IMR-90 (cell line): ENCODE measurements around the gene BTBD9. TPM values are rescaled to one million over a fixed set of nuclear protein-coding genes. Genes with fewer than 3 reads are reported as not detected.

ENCODE experiments used
- ATAC-seq: fragments of 200-7000 bp; cut with Tn5 transposase; 2 replicates; pipeline ENCODE4 v1.9.1; 2020; ENCODE audit warnings: low read depth, mild to moderate bottlenecking, moderate library complexity
- BruUV-seq: library from RNA; stranded (reverse); fragments of 400-500 nt; replicated peaks from 2 replicates; lab custom pipeline; 2021; lab: Mats Ljungman, UMichigan
- CTCF ChIA-PET: fragments of 300-600 bp; formaldehyde crosslinking; extraction: SDS; loops from one replicate; lab custom pipeline; 2021; ENCODE audit warnings: antibody characterized with exemption; lab: Yijun Ruan, JAX
- POLR2A ChIA-PET: fragments of 300-600 bp; sonication (Branson Sonifier 250); formaldehyde crosslinking; loops from one replicate; lab custom pipeline; 2022; ENCODE audit warnings: antibody characterized with exemption; ENCODE audit not compliant: unreplicated experiment; lab: Charles Lee
- DNase-seq: peaks from one replicate; pipeline ENCODE4 v3.0.0; 2013
- H2AFZ ChIP-seq: replicated peaks from 2 replicates; pipeline ENCODE3; 2013; ENCODE audit warnings: low read length, mild to moderate bottlenecking; ENCODE audit not compliant: poor library complexity
- H2AK5ac ChIP-seq: 2 replicates; pipeline ENCODE4 v1.6.1; 2013; ENCODE audit warnings: low read depth, low read length, inconsistent platforms
- H2AK9ac ChIP-seq: replicated peaks from 2 replicates; pipeline ENCODE3; 2013; ENCODE audit warnings: mild to moderate bottlenecking, low read depth, low read length, moderate library complexity; ENCODE audit not compliant: poor library complexity
- H2BK120ac ChIP-seq: 2 replicates; pipeline ENCODE4 v1.6.1; 2013; ENCODE audit warnings: low read depth, low read length, inconsistent platforms
- H2BK15ac ChIP-seq: 3 replicates; pipeline ENCODE4 v1.6.1; 2013; ENCODE audit warnings: low read depth, low read length, inconsistent platforms
- H2BK20ac ChIP-seq: 2 replicates; pipeline ENCODE4 v1.6.1; 2013; ENCODE audit warnings: low read depth, mild to moderate bottlenecking, inconsistent platforms, low read length, moderate library complexity
- H2BK5ac ChIP-seq: 2 replicates; pipeline ENCODE4 v1.6.1; 2013; ENCODE audit warnings: mild to moderate bottlenecking, low read depth, low read length, inconsistent platforms; ENCODE audit not compliant: poor library complexity, severe bottlenecking
- H3K14ac ChIP-seq: replicated peaks from 2 replicates; pipeline ENCODE4 v1.6.1; 2013; ENCODE audit warnings: low read depth, low read length, inconsistent platforms
- H3K18ac ChIP-seq: 2 replicates; pipeline ENCODE4 v1.6.1; 2013; ENCODE audit warnings: low read depth, low read length, control low read depth
- H3K23ac ChIP-seq: 2 replicates; pipeline ENCODE4 v1.6.1; 2013; ENCODE audit warnings: low read depth, low read length, inconsistent platforms
- H3K27ac ChIP-seq: 2 replicates; pipeline ENCODE4 v1.5.1; 2013; ENCODE audit warnings: mild to moderate bottlenecking, control low read depth, low read length; ENCODE audit not compliant: insufficient read depth
- H3K27me3 ChIP-seq: 2 replicates; pipeline ENCODE4 v1.6.1; 2013; ENCODE audit warnings: low read length; ENCODE audit not compliant: control insufficient read depth, insufficient read depth
- H3K36me3 ChIP-seq: 2 replicates; pipeline ENCODE4 v1.6.1; 2013; ENCODE audit warnings: low read length, mixed read lengths; ENCODE audit not compliant: control insufficient read depth, insufficient read depth
- H3K4ac ChIP-seq: 2 replicates; pipeline ENCODE4 v1.6.1; 2013; ENCODE audit warnings: low read depth, low read length, inconsistent platforms
- H3K4me1 ChIP-seq: 2 replicates; pipeline ENCODE4 v1.6.1; 2013; ENCODE audit warnings: low read length, mixed read lengths; ENCODE audit not compliant: control insufficient read depth, insufficient read depth
- H3K4me2 ChIP-seq: 2 replicates; pipeline ENCODE4 v1.6.1; 2013; ENCODE audit warnings: low read depth, mild to moderate bottlenecking, control low read depth, low read length, moderate library complexity
- H3K4me3 ChIP-seq: 2 replicates; pipeline ENCODE4 v1.5.1; 2013; ENCODE audit warnings: low read depth, mild to moderate bottlenecking, control low read depth, low read length, moderate library complexity; ENCODE audit not compliant: insufficient read depth
- H3K56ac ChIP-seq: 2 replicates; pipeline ENCODE4 v1.6.1; 2013; ENCODE audit warnings: low read length, inconsistent platforms; ENCODE audit not compliant: insufficient read depth; ENCODE audit errors: extremely low read depth
- H3K79me1 ChIP-seq, 2 experiments: 2 replicates each; pipeline ENCODE4 v1.6.1; 2013; ENCODE audit warnings: low read length in 2 of 2, inconsistent platforms in 1 of 2, low read depth in 1 of 2
- H3K9ac ChIP-seq: 2 replicates; pipeline ENCODE4 v1.6.1; 2013; ENCODE audit warnings: low read depth, low read length, control low read depth
- H3K9me1 ChIP-seq: 2 replicates; pipeline ENCODE4 v1.6.1; 2013; ENCODE audit warnings: low read length, inconsistent platforms; ENCODE audit not compliant: insufficient read depth
- H3K9me3 ChIP-seq: 2 replicates; pipeline ENCODE4 v1.6.1; 2013; ENCODE audit warnings: low read length; ENCODE audit not compliant: control insufficient read depth, insufficient read depth
- H4K20me1 ChIP-seq: 2 replicates; pipeline ENCODE4 v1.6.1; 2013; ENCODE audit warnings: low read length, inconsistent platforms; ENCODE audit not compliant: insufficient read depth
- H4K5ac ChIP-seq: 2 replicates; pipeline ENCODE4 v1.6.1; 2013; ENCODE audit warnings: mild to moderate bottlenecking, low read depth, low read length, control low read depth
- H4K8ac ChIP-seq, 2 experiments: 2 replicates each; pipeline ENCODE4 v1.6.1; 2013; ENCODE audit warnings: low read depth in 2 of 2, low read length in 2 of 2, control low read depth in 1 of 2, inconsistent platforms in 1 of 2
- H4K91ac ChIP-seq: 2 replicates; pipeline ENCODE4 v1.6.1; 2013; ENCODE audit warnings: low read depth, low read length, inconsistent platforms; ENCODE audit not compliant: insufficient read depth
- CHD1 ChIP-seq: IDR thresholded peaks from 2 replicates; pipeline ENCODE4 v1.6.1; 2012; ENCODE audit warnings: low read depth, low read length, improper control_type of control experiment
- ELK1 ChIP-seq: fragments of 150-350 bp; IDR thresholded peaks from 2 replicates; pipeline ENCODE4 v1.6.1; 2016; ENCODE audit warnings: low read depth, mild to moderate bottlenecking, low read length, moderate library complexity, borderline replicate concordance
- FOS ChIP-seq: fragments of 150-350 bp; IDR thresholded peaks from 2 replicates; pipeline ENCODE4 v1.6.1; 2016; ENCODE audit warnings: low read depth, low read length
- MAFK ChIP-seq: IDR thresholded peaks from 2 replicates; pipeline ENCODE4 v1.6.1; 2012; ENCODE audit warnings: low read depth, low read length, improper control_type of control experiment
- MXI1 ChIP-seq: IDR thresholded peaks from 2 replicates; pipeline ENCODE4 v1.6.1; 2012; ENCODE audit warnings: low read depth, mild to moderate bottlenecking, low read length, moderate library complexity, borderline replicate concordance
- POLR2A ChIP-seq: IDR thresholded peaks from 2 replicates; pipeline ENCODE4 v1.6.1; 2012; ENCODE audit warnings: mild to moderate bottlenecking, low read depth, low read length
- RAD21 ChIP-seq: IDR thresholded peaks from 2 replicates; pipeline ENCODE4 v1.6.1; 2012; ENCODE audit warnings: low read length, improper control_type of control experiment
- RCOR1 ChIP-seq: IDR thresholded peaks from 2 replicates; pipeline ENCODE4 v1.6.1; 2012; ENCODE audit warnings: mild to moderate bottlenecking, low read length, improper control_type of control experiment; ENCODE audit not compliant: insufficient replicate concordance
- RFX5 ChIP-seq: IDR thresholded peaks from 2 replicates; pipeline ENCODE4 v1.8.0; 2012; ENCODE audit warnings: low read depth, mild to moderate bottlenecking, low read length, moderate library complexity
- WGBS, 2 experiments: methylation state at CpG; one replicate each; pipeline versions ENCODE4 v1.1.5 to v1.1.7; 2013; ENCODE audit warnings: missing lambda C conversion rate in 2 of 2; ENCODE audit not compliant: insufficient read length in 1 of 2; ENCODE audit errors: extremely low coverage in 2 of 2; 5-methylcytosine and 5-hydroxymethylcytosine counted together
- dilution Hi-C: fragments of 300-500 bp; cut with HindIII; formaldehyde crosslinking; loops from one replicate; pipeline ENCODE4 v1.14.3; 2018; ENCODE audit warnings: low sequenced_read_pairs; ENCODE audit not compliant: unreplicated experiment
- in situ Hi-C: fragments of 300-500 bp; cut with MboI; formaldehyde crosslinking; loops from 3 replicates; pipeline ENCODE4 v1.14.3; 2019; ENCODE audit warnings: low sequenced_read_pairs, inconsistent platforms, mixed read lengths
- intact Hi-C: fragments of 100-400 bp; cut with micrococcal nuclease; formaldehyde crosslinking; loops from 2 replicates; pipeline ENCODE4 v1.10.0; 2022
- polyA plus RNA-seq, 3 experiments: library from polyadenylated mRNA; depleted of rRNA; stranded (reverse); fragments of >200 nt; gene quantifications; 2 replicates each; pipeline ENCODE4 v1.2.3, GENCODE V29; 2012; ENCODE audit warnings: low replicate concordance in 1 of 3
- total RNA-seq: library from RNA; depleted of rRNA; stranded (reverse); fragments of >200 nt; gene quantifications from 2 replicates; pipeline ENCODE4 v1.2.3, GENCODE V29; 2012

Gene BTBD9
- total and polyA plus RNA-seq, 2 of the 4 experiments (the other 2 are of a cell fraction) = 4.1 to 22.0 TPM

GRCh38 chr6:38305995-38306681 lies 333.6 kb downstream of the BTBD9 start:
- no peak overlapping the region for H2AK5ac ChIP-seq
- H4K8ac ChIP-seq = no peak overlapping the region
- 85% methylated on average over 2 of the region's 4 CpGs; no CpG with 5 or more reads in 1 of the 2 experiments for WGBS, 2 experiments
- POLR2A ChIA-PET = no interaction called here
- H4K20me1 ChIP-seq = no peaks in the 10 kb centered on the region
- no peak overlapping the region for H3K23ac ChIP-seq
- no peaks in the 10 kb centered on the region for H3K36me3 ChIP-seq
- H2BK120ac ChIP-seq = no peak overlapping the region
- H4K91ac ChIP-seq = no peak overlapping the region
- H4K5ac ChIP-seq = no peak overlapping the region
- H2BK5ac ChIP-seq = no peak overlapping the region
- no peak overlapping the region for H3K4me2 ChIP-seq
- no peak overlapping the region for H3K18ac ChIP-seq
- H3K27ac ChIP-seq = no peak overlapping the region
- H3K4ac ChIP-seq = no peak overlapping the region
- dilution Hi-C loops = no loop called here
- peaks cover 2% of the 10 kb centered on the region for H3K4me1 ChIP-seq
- H2BK15ac ChIP-seq = no peak overlapping the region
- H3K9me3 ChIP-seq = no peaks in the 10 kb centered on the region
- BruUV-seq = no TSS peak
- ATAC-seq = peak; percentile 81
- H2AFZ ChIP-seq = no peak overlapping the region
- TF ChIP-seq FOS = no peak
- no peak for TF ChIP-seq CHD1
- TF ChIP-seq RFX5 = no peak
- no peak for TF ChIP-seq MAFK
- TF ChIP-seq POLR2A = no peak
- no peak for TF ChIP-seq RCOR1
- no peak for TF ChIP-seq RAD21
- TF ChIP-seq MXI1 = no peak
- TF ChIP-seq ELK1 = no peak
- H3K4me3 ChIP-seq = no peak overlapping the region
- intact Hi-C loops = no loop called here
- CTCF ChIA-PET = interaction anchor here (1.4 kb wide), 1 partner anchor 32 kb away, joined by 3 read pairs; no protein-coding TSS in a partner anchor
- no peak overlapping the region for H3K56ac ChIP-seq
- H3K14ac ChIP-seq = peak overlapping the region; percentile 50; the same call in 1 of the 2 replicates
- H3K9me1 ChIP-seq = no peaks in the 10 kb centered on the region
- no peaks in the 10 kb centered on the region for H3K79me1 ChIP-seq
- no peak overlapping the region for H3K9ac ChIP-seq
- no peak overlapping the region for H2BK20ac ChIP-seq
- H2AK9ac ChIP-seq = no peak overlapping the region
- no peaks in the 10 kb centered on the region for H3K27me3 ChIP-seq
- in situ Hi-C loops = no loop called here
- DNase-seq = peak; percentile 46
